WTC11 (cell line): Measurements from ENCODE around the gene KHDC4. TPM values are rescaled to one million over a fixed set of nuclear protein-coding genes. Genes with fewer than 3 reads are reported as not detected.

ENCODE experiments used
- ATAC-seq: fragments of 200-7000 bp; cut with Tn5 transposase; 2 replicates; pipeline ENCODE4 v1.10.0; 2021; ENCODE audit warnings: mild to moderate bottlenecking, moderate library complexity
- CTCF ChIA-PET: fragments of 300-600 bp; sonication (Branson Sonifier 250); formaldehyde crosslinking; loops from one replicate; lab custom pipeline; 2021; ENCODE audit warnings: antibody characterized with exemption; lab: Charles Lee
- POLR2A ChIA-PET: fragments of 350-600 bp; sonication (Branson Sonifier 250); formaldehyde crosslinking; loops from one replicate; lab custom pipeline; 2021; ENCODE audit warnings: antibody characterized with exemption; lab: Charles Lee
- DNase-seq: peaks from one replicate; pipeline ENCODE4 v3.0.0; 2021; ENCODE audit warnings: low spot score
- H3K27ac Mint-ChIP-seq: 2 replicates; pipeline ENCODE4 v1.8.0; 2021; ENCODE audit warnings: mixed read lengths
- H3K27me3 Mint-ChIP-seq: 2 replicates; pipeline ENCODE4 v1.8.0; 2021; ENCODE audit warnings: low read depth, mild to moderate bottlenecking, moderate library complexity, mixed read lengths
- H3K36me3 Mint-ChIP-seq: 2 replicates; pipeline ENCODE4 v1.8.0; 2021; ENCODE audit warnings: mixed read lengths
- H3K4me1 Mint-ChIP-seq: 2 replicates; pipeline ENCODE4 v1.8.0; 2022; ENCODE audit warnings: mixed read lengths
- H3K4me3 Mint-ChIP-seq: 2 replicates; pipeline ENCODE4 v1.8.0; 2021; ENCODE audit warnings: mild to moderate bottlenecking, moderate library complexity, mixed read lengths
- H3K9me3 Mint-ChIP-seq: 2 replicates; pipeline ENCODE4 v1.8.0; 2021; ENCODE audit warnings: mixed read lengths
- CREM ChIP-seq: sonication (generic); formaldehyde crosslinking; IDR thresholded peaks from 2 replicates; pipeline ENCODE4 v1.8.1; 2022; ENCODE audit warnings: mild to moderate bottlenecking, missing genetic modification reagents, moderate library complexity
- E2F1 ChIP-seq: sonication (generic); formaldehyde crosslinking; IDR thresholded peaks from 2 replicates; pipeline ENCODE4 v1.8.0; 2022; ENCODE audit warnings: mild to moderate bottlenecking, missing genetic modification reagents
- ETV6 ChIP-seq: sonication (generic); formaldehyde crosslinking; IDR thresholded peaks from 2 replicates; pipeline ENCODE4 v1.8.1; 2022; ENCODE audit warnings: mild to moderate bottlenecking, missing genetic modification reagents
- FOXJ3 ChIP-seq: sonication (generic); formaldehyde crosslinking; IDR thresholded peaks from 2 replicates; pipeline ENCODE4 v1.9.0; 2021; ENCODE audit warnings: missing genetic modification reagents, mild to moderate bottlenecking, borderline replicate concordance
- GRHL2 ChIP-seq: fragments of 250-450 bp; sonication (Bioruptor Pico); IDR thresholded peaks from 2 replicates; pipeline ENCODE4 v1.8.0; 2022; ENCODE audit warnings: mild to moderate bottlenecking, moderate library complexity; ENCODE audit not compliant: insufficient replicate concordance, severe bottlenecking
- HMGA2 ChIP-seq: fragments of 250-450 bp; sonication (Bioruptor Pico); IDR thresholded peaks from 2 replicates; pipeline ENCODE4 v1.4.0; 2021; ENCODE audit warnings: mild to moderate bottlenecking, moderate library complexity
- RORB ChIP-seq: fragments of 250-450 bp; sonication (Bioruptor Pico); IDR thresholded peaks from 2 replicates; pipeline ENCODE4 v1.9.0; 2021; ENCODE audit warnings: mild to moderate bottlenecking
- SMAD4 ChIP-seq: sonication (generic); formaldehyde crosslinking; IDR thresholded peaks from 2 replicates; pipeline ENCODE4 v1.8.0; 2022; ENCODE audit warnings: mild to moderate bottlenecking, missing genetic modification reagents
- ZBTB21 ChIP-seq: sonication (generic); formaldehyde crosslinking; IDR thresholded peaks from 2 replicates; pipeline ENCODE4 v1.8.1; 2023; ENCODE audit warnings: mild to moderate bottlenecking, missing genetic modification reagents, borderline replicate concordance
- ZBTB43 ChIP-seq: sonication (generic); formaldehyde crosslinking; IDR thresholded peaks from 2 replicates; pipeline ENCODE4 v1.8.1; 2023; ENCODE audit warnings: mild to moderate bottlenecking, missing genetic modification reagents
- ZNF219 ChIP-seq: sonication (generic); formaldehyde crosslinking; IDR thresholded peaks from 2 replicates; pipeline ENCODE4 v1.8.0; 2023; ENCODE audit warnings: missing genetic modification reagents, mild to moderate bottlenecking, borderline replicate concordance
- ZNF263 ChIP-seq: sonication (generic); formaldehyde crosslinking; IDR thresholded peaks from 2 replicates; pipeline ENCODE4 v1.8.1; 2022; ENCODE audit warnings: low read depth, mild to moderate bottlenecking, moderate library complexity, missing genetic modification reagents
- ZNF281 ChIP-seq: sonication (generic); formaldehyde crosslinking; IDR thresholded peaks from 2 replicates; pipeline ENCODE4 v1.8.0; 2023; ENCODE audit warnings: mild to moderate bottlenecking, missing genetic modification reagents
- total RNA-seq: library from RNA; stranded (reverse); gene quantifications from 3 replicates; pipeline ENCODE4 v1.2.3, GENCODE V29; 2021
- TF ChIP-seq, protein P1 (sequence below): fragments of 250-450 bp; sonication (Bioruptor Pico); IDR thresholded peaks from 2 replicates; pipeline ENCODE4 v1.9.0; 2021; ENCODE audit warnings: moderate library complexity, mild to moderate bottlenecking, inconsistent platforms, borderline replicate concordance

The KHDC4 gene
- total RNA-seq, 1 experiment from 2014 or later, result 64.4 TPM

DNA sequence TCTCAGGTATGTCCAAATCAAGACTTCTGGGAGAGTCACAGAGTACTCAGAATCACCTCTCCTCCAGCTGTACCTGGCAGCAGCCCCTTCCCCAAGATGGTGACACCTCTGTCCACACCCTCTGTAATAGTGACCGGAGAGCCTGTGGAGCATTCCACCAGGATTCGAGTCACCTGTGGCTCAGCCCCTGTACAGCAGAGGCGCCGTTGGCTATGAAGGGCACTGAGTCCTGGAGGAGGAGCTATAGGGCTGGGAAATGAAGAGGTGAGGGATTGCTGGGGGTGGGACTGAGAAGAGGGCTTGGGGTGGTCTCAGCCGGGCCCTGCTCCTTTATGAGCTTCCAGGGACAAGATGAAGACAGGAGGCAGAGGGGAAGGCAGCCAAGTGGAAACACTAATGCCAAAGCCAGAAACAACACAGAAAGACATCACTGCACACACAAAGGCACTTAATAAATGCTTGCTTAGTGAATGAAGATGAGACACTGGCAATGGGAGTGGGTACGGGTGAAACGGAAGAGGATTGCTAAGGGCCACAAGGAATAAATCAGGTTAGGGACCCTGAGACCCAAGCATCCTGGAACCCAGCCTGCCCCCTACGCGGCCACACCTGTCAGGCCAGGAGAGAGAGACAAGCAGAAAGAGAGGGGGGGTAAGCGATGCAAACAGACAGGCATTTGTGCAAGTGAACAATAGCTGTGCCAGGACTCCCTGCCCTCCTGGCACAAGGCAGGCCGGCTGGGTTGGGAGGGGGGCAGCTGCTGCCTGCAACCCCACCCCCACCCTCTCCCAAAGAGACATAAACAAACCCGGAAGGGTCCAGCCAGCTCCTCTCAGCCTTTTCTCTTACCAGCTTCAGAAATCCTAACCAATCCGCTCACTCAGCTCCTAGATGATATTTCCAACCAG, 40.2 kb upstream of the KHDC4 start:
- no peaks in the 10 kb centered on the region for H3K9me3 Mint-ChIP-seq
- peak overlapping the region; percentile 24; the same call in 1 of the 2 replicates for H3K27ac Mint-ChIP-seq
- TF ChIP-seq ZNF219 (CRISPR knock-in tag), result no peak
- no peak for TF ChIP-seq SMAD4 (CRISPR knock-in tag)
- no peak for TF ChIP-seq ZBTB43 (CRISPR knock-in tag)
- TF ChIP-seq, protein P1, sequence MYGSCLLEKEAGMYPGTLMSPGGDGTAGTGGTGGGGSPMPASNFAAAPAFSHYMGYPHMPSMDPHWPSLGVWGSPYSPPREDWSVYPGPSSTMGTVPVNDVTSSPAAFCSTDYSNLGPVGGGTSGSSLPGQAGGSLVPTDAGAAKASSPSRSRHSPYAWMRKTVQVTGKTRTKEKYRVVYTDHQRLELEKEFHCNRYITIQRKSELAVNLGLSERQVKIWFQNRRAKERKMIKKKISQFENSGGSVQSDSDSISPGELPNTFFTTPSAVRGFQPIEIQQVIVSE (CRISPR knock-in tag), result no peak
- TF ChIP-seq HMGA2, result no peak
- no peak for TF ChIP-seq RORB
- no peak for TF ChIP-seq ZBTB21 (CRISPR knock-in tag)
- TF ChIP-seq CREM (CRISPR knock-in tag), result no peak
- no peak for TF ChIP-seq ZNF263 (CRISPR knock-in tag)
- TF ChIP-seq ETV6, result no peak
- no peak for TF ChIP-seq GRHL2 (CRISPR knock-in tag)
- TF ChIP-seq ZNF281 (CRISPR knock-in tag), result no peak
- no peak for ATAC-seq
- no peaks in the 10 kb centered on the region for H3K27me3 Mint-ChIP-seq
- no peak for DNase-seq
- H3K4me3 Mint-ChIP-seq, result peak overlapping the region; percentile 95
- H3K36me3 Mint-ChIP-seq, result no peaks in the 10 kb centered on the region; the same call in none of the 2 replicates
- ChIA-PET POLR2A (interaction anchor here (1.1 to 3.7 kb wide), 3 partner anchors 9 to 86 kb away, joined by 3 to 25 read pairs (median 3); partner anchors contain the start of genes KHDC4 and RAB25), CTCF (interaction anchor here (0.6 to 7.2 kb wide), 15 partner anchors 7 to 156 kb away, joined by 3 to 122 read pairs (median 6); partner anchors contain the start of gene RAB25)
- H3K4me1 Mint-ChIP-seq, result peaks cover 77% of the 10 kb centered on the region

DNA sequence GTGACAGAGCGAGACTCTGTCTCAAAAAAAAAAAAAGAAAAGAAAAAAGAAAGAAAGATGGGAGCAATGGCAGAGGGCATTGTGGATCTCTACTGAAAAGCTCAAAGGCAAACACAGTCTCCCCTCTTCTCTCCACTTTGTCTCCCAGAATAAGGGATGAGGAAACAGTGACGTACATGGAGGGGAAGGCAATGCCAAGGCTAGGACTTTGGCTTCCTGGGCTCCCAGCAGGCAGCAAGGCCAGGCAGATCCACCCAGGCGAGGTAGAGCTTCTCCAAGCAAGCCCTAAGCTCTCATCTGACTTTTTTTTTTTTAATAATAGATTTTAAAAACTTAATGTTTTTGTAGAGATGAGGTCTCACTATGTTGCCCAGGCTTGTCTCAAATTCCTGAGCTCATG, 39.5 kb upstream of the KHDC4 start:
- DNase-seq (no peak), ATAC-seq (no peak)
- Mint-ChIP-seq H3K9me3 (no peaks in the 10 kb centered on the region), H3K36me3 (peaks cover 4% of the 10 kb centered on the region), H3K27me3 (no peaks in the 10 kb centered on the region), H3K27ac (no peak overlapping the region), H3K4me3 (no peak overlapping the region), H3K4me1 (peaks cover 79% of the 10 kb centered on the region)
- ChIA-PET CTCF (interaction anchor here (0.9 to 7.2 kb wide), 7 partner anchors 10 to 156 kb away, joined by 3 to 122 read pairs (median 10); no protein-coding TSS in a partner anchor), POLR2A (interaction anchor here (1.1 to 3.7 kb wide), 3 partner anchors 10 to 87 kb away, joined by 3 to 25 read pairs (median 3); partner anchors contain the start of genes KHDC4 and RAB25)
- TF ChIP-seq FOXJ3 (CRISPR knock-in tag), result no peak
- no peak for TF ChIP-seq E2F1 (CRISPR knock-in tag)
